ENCODE data around the gene PEX14. TPM values are rescaled to one million over a fixed set of nuclear protein-coding genes. Genes with fewer than 3 reads are reported as not detected.

PEX14 gene
- polyA plus RNA-seq, 1 donor from 2014 or later, result 13.5 TPM

DNA sequence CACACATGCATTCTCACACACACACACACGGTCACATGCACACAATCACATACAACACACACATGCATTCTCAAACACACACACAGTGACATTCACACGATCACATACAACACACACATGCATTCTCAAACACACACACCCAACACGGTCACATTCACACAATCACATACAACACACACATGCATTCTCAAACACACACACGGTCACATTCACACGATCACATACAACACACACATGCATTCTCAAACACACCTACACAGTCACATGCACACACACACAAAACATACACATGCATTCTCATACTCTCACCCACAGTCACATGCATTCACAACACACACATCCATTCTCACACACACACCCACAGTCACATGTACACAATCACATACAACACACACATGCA lies 186.7 kb downstream of the PEX14 start:
- TF ChIP-seq POLR2AphosphoS5 (IDR thresholded peaks at IDR 0.05) (no peak), MXI1 (conservative IDR thresholded peaks at IDR 0.05; ENCODE audit: poor library complexity, severe bottlenecking) (no peak), SMC3 (conservative IDR thresholded peaks at IDR 0.05; ENCODE audit: poor library complexity) (no peak), RAD21 (conservative IDR thresholded peaks at IDR 0.05) (no peak), TAF1 (IDR thresholded peaks at IDR 0.05; ENCODE audit: low read depth) (no peak), EZH2 (IDR thresholded peaks at IDR 0.05; ENCODE audit: borderline replicate concordance, insufficient read depth, low read length, poor library complexity, severe bottlenecking) (no peak), EP300 (conservative IDR thresholded peaks at IDR 0.05; ENCODE audit: poor library complexity, severe bottlenecking) (no peak)
- TF ChIP-seq, protein P1, sequence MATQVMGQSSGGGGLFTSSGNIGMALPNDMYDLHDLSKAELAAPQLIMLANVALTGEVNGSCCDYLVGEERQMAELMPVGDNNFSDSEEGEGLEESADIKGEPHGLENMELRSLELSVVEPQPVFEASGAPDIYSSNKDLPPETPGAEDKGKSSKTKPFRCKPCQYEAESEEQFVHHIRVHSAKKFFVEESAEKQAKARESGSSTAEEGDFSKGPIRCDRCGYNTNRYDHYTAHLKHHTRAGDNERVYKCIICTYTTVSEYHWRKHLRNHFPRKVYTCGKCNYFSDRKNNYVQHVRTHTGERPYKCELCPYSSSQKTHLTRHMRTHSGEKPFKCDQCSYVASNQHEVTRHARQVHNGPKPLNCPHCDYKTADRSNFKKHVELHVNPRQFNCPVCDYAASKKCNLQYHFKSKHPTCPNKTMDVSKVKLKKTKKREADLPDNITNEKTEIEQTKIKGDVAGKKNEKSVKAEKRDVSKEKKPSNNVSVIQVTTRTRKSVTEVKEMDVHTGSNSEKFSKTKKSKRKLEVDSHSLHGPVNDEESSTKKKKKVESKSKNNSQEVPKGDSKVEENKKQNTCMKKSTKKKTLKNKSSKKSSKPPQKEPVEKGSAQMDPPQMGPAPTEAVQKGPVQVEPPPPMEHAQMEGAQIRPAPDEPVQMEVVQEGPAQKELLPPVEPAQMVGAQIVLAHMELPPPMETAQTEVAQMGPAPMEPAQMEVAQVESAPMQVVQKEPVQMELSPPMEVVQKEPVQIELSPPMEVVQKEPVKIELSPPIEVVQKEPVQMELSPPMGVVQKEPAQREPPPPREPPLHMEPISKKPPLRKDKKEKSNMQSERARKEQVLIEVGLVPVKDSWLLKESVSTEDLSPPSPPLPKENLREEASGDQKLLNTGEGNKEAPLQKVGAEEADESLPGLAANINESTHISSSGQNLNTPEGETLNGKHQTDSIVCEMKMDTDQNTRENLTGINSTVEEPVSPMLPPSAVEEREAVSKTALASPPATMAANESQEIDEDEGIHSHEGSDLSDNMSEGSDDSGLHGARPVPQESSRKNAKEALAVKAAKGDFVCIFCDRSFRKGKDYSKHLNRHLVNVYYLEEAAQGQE (IDR thresholded peaks at IDR 0.05; ENCODE audit: borderline replicate concordance), result no peak
- TF ChIP-seq, protein P2, sequence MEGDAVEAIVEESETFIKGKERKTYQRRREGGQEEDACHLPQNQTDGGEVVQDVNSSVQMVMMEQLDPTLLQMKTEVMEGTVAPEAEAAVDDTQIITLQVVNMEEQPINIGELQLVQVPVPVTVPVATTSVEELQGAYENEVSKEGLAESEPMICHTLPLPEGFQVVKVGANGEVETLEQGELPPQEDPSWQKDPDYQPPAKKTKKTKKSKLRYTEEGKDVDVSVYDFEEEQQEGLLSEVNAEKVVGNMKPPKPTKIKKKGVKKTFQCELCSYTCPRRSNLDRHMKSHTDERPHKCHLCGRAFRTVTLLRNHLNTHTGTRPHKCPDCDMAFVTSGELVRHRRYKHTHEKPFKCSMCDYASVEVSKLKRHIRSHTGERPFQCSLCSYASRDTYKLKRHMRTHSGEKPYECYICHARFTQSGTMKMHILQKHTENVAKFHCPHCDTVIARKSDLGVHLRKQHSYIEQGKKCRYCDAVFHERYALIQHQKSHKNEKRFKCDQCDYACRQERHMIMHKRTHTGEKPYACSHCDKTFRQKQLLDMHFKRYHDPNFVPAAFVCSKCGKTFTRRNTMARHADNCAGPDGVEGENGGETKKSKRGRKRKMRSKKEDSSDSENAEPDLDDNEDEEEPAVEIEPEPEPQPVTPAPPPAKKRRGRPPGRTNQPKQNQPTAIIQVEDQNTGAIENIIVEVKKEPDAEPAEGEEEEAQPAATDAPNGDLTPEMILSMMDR (IDR thresholded peaks at IDR 0.05; ENCODE audit: poor library complexity, severe bottlenecking), result no peak

DNA sequence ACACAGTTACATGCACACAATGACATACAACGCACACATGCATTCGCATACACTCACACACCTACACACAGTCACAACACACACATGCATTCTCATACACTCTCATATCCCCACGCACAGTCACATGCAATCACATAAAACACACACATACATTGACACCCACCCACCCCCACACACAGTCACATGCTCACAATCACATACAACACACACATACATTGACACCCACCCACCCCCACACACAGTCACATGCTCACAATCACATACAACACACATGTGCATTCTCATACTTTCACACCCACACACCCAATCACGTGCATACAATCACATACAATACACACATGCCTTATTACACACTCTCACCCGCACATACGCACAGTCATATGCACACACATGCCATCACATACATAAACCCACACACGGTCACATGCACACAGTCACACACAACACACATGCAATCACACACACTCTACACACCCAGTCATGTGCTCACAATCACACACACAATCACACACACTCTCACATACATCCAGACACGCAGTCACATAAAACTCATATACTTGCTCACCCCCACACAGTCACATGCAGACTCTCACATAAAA lies 187.4 kb downstream of the PEX14 start:
- Histone ChIP-seq H3K36me3 (ENCODE audit: insufficient read depth, low read length) (no peaks in the 10 kb centered on the region), H3K79me2 (replicated peaks; ENCODE audit: insufficient read depth, low read length) (no peaks in the 10 kb centered on the region), H3K4me3 (ENCODE audit: low read length) (no peak overlapping the region), H3K9me3 (ENCODE audit: low read length) (no peaks in the 10 kb centered on the region), H3F3A (ENCODE audit: insufficient read depth, low read length, poor library complexity, severe bottlenecking) (no peaks in the 10 kb centered on the region), H2AFZ (ENCODE audit: low read depth, low read length) (no peak overlapping the region), H3K9me2 (ENCODE audit: insufficient read depth, low read length) (no peaks in the 10 kb centered on the region), H3K27ac (ENCODE audit: low read length) (no peak overlapping the region), H4K20me1 (ENCODE audit: insufficient read depth) (no peaks in the 10 kb centered on the region), H3K9ac (ENCODE audit: low read length) (no peak overlapping the region), H3K4me2 (ENCODE audit: low read length) (no peak overlapping the region), H3K27me3 (ENCODE audit: insufficient read depth, low read depth, low read length) (no peaks in the 10 kb centered on the region)
- no peak for TF ChIP-seq EZH2 (IDR thresholded peaks at IDR 0.05; ENCODE audit: borderline replicate concordance, insufficient read depth, low read length, poor library complexity, severe bottlenecking)
- TF ChIP-seq, protein P2 (IDR thresholded peaks at IDR 0.05; ENCODE audit: poor library complexity, severe bottlenecking), result no peak
- TF ChIP-seq, protein P1 (IDR thresholded peaks at IDR 0.05; ENCODE audit: borderline replicate concordance), result no peak
- TF ChIP-seq SMC3 (conservative IDR thresholded peaks at IDR 0.05; ENCODE audit: poor library complexity), result no peak
- TF ChIP-seq EP300 (conservative IDR thresholded peaks at IDR 0.05; ENCODE audit: poor library complexity, severe bottlenecking), result no peak
- no peak for TF ChIP-seq RAD21 (conservative IDR thresholded peaks at IDR 0.05)
- no peak for TF ChIP-seq POLR2AphosphoS5 (IDR thresholded peaks at IDR 0.05)
- no peak for TF ChIP-seq TAF1 (IDR thresholded peaks at IDR 0.05; ENCODE audit: low read depth)
- TF ChIP-seq MXI1 (conservative IDR thresholded peaks at IDR 0.05; ENCODE audit: poor library complexity, severe bottlenecking), result no peak

More for the DNA sequence above, 186.7 kb downstream of the PEX14 start:
- Histone ChIP-seq H3K9me3 (ENCODE audit: low read length) (no peaks in the 10 kb centered on the region), H3K27me3 (ENCODE audit: insufficient read depth, low read depth, low read length) (no peaks in the 10 kb centered on the region), H3K27ac (ENCODE audit: low read length) (no peak overlapping the region), H3K4me2 (ENCODE audit: low read length) (no peak overlapping the region), H3K9ac (ENCODE audit: low read length) (no peak overlapping the region), H3K9me2 (ENCODE audit: insufficient read depth, low read length) (no peaks in the 10 kb centered on the region), H3K4me3 (ENCODE audit: low read length) (no peak overlapping the region), H3K79me2 (replicated peaks; ENCODE audit: insufficient read depth, low read length) (no peaks in the 10 kb centered on the region), H3F3A (ENCODE audit: insufficient read depth, low read length, poor library complexity, severe bottlenecking) (no peaks in the 10 kb centered on the region), H3K36me3 (ENCODE audit: insufficient read depth, low read length) (no peaks in the 10 kb centered on the region), H4K20me1 (ENCODE audit: insufficient read depth) (no peaks in the 10 kb centered on the region), H2AFZ (ENCODE audit: low read depth, low read length) (no peak overlapping the region)
